Activated naive CD8-positive, alpha-beta T cell treated with anti-CD3 and anti-CD28 coated beads, Interleukin-2, amount 50 U/mL, for 16 hours (primary cell): ENCODE data around the gene EXOSC2.

Experiments used
- DNase-seq: peaks from one replicate; pipeline ENCODE4 v3.0.0-alpha.2; 2020; ENCODE audit warnings: low read depth, low spot score

Gene EXOSC2, protein sequence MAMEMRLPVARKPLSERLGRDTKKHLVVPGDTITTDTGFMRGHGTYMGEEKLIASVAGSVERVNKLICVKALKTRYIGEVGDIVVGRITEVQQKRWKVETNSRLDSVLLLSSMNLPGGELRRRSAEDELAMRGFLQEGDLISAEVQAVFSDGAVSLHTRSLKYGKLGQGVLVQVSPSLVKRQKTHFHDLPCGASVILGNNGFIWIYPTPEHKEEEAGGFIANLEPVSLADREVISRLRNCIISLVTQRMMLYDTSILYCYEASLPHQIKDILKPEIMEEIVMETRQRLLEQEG

GRCh38 chr9:130693426-130694191 lies at the start of gene EXOSC2:
Gene EXOSC2, plus strand, starts transcription at chr9:130693780. Its CDS starts 12 bp downstream, at chr9:130693792.
- DNase-seq, result peak; percentile 97

- DNase-seq, result no peak
These were observed 42.4 kb upstream of the EXOSC2 start for GRCh38 chr9:130651221-130651620.

DNA sequence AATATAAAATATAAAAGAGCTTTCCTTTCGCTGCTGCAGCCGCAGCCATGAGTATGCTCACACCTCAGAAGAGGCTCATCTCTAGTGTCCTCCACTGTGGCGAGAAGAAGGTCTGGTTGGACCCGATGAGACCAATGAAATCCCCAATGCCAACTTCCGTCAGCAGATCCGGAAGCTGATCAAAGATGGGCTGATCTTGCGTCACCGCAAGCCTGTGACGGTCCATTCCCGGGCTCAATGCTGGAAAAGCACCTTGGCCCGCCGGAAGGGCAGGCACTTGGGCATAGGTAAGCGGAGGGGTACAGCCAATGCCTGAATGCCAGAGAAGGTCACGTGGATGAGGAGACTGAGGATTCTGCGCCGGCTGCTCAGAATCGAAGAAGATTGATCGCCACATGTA lies 41.8 kb upstream of the EXOSC2 start:
- DNase-seq, result no peak

- DNase-seq, result no peak
These were observed 38.7 kb upstream of the EXOSC2 start for GRCh38 chr9:130654879-130655278.

- DNase-seq, result no peak
These were observed 34.5 kb upstream of the EXOSC2 start for GRCh38 chr9:130658893-130659698.

DNA sequence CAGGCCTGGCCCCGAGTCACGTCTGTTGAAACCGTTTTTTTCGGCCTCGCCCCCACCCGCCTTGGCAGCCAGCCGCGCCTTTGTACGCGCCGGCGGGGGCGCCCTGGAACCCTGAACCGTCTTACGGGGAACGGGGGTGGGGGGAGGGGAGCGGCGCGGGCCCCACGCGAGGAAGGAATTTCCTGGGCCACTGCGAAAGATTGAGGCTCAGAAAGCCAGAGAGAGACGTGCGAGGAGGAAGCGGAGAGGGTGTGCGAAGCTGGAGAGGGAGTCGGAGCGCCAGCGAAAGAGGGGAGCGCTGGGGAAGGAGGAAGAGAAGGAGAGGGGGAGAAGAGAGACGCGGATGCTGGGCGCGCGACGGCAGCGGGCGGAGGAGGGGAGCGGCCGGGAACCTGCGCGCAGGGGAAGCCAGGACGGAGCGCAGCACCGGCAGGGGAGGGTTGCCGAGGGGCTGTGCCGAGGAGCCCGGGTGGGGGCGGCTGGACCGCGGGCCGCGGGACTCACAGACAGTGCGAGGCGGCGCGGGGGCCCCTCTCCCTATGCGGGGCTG lies 33.8 kb upstream of the EXOSC2 start:
- DNase-seq, result no peak

GRCh38 chr9:130660326-130660682 lies 33.3 kb upstream of the EXOSC2 start:
- DNase-seq, result no peak

DNA sequence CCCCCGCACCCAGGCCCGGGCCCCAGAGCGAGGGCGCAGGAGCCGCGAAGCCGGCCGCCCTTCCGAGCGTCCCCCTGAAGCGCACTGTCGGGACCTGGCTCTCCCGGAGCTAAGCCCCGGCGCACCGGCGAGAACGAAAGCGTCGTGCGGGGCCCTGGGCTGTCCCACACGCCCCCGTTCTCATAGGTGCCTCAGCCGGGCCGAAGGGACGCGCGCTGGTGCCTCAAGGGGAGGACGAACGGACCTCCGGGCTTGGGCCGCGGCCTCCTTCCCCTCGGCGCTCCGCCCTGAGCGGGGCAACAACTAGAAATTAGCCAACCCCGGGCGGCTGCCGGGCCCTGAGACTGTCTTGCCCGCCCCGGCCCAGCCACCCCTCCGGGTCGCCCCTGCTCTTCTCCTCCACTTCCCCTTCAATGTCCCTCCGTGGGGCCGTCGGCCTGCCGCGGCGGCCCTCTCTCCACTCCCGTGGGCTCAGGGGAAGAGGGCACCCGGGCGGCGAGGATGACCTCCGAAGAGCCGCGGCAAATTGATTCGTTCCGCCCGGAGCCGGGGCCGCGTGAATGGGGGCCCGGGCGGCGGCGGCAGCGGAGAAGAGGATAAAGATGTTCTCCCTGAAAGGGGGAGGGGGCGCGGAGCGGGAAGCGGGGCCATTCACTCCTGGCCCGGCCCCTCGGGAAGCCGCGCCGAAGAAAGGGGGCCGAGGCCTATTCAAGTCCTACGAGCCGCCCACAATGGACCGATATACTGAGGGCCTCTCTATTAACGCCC lies 32.7 kb upstream of the EXOSC2 start:
- no peak for DNase-seq

DNA sequence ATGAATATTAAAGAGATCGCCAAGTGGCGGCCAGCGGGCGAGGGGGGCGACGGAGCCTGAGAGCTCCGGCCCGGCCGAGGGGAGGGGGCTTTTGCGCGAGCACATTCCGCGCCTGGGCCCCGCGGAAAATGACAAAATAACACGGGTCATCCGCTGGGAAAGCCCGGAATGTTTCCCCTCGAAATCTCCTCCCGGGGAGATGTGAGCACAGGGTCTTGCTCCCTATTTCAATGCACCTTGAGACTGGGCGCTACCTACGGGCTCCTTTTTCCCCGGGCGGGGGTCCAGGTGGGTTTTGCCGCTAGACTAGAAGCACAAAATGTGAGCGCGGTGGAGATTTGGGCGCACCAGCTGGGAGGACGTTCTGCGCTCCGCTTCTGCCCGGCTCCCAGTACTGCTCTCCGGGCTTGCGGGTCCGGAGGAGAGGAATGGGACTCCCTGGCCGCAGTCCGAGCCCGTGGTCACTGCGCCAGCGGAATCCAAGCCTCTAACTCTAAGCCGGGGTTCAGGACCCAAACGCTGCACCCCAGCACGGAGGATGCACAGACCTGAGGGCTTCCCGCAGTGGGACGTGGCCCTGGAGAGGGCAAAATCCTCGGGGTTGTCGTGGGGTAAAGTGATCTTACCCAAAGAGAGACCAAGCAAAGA lies 32.0 kb upstream of the EXOSC2 start:
- no peak for DNase-seq

GRCh38 chr9:130662099-130662969 lies 31.2 kb upstream of the EXOSC2 start:
- no peak for DNase-seq

DNA sequence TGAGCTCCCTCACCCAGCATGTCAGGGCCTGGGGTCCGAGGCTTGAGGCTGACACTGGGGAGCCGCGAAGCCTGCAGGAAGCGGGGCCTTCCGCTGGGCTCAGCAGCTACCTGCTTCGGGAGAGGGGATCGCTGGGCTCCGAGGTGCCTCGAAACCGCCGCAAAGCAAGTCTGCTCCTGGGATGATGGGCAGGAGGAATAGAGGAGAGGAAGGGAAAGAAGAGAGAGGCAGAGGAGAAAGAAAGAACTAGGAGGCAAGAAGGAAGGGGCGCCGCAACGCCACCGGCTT lies 30.7 kb upstream of the EXOSC2 start:
- DNase-seq, result no peak

DNA sequence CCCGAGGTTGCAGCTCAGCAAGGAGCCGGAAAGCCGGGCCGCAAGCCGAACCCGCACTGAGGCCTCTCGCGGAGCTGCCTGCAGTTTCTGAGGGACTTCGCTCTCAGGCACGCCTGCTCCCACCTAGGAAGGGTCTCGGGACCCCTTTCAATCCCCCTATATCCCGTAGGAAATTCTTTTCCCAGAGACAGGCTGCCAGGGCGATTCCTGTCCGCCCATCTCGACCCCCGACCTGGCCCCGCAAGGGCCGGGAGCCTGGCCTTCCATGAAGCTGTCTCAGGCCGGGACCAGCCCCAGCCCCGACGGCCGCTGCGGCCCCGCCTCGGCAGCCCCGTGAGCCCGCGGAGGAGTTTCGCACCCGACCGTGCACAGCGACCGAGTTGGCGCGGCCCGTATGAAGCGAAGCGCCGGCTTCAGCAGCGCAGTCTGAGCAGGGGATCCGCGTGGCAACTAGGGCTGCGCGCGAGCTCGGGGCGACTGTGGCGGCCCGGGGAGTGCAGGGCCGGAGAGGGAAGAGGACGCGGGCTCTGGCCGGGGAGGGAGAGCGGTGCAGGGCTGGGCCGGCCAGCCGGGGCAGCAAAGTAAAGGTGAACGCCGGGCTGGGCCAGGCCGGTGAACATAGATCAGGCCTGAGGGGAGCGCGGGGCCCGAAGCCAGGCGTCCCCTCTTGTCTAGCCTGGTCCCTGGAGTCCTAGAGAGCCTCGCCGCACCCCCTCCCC lies 30.2 kb upstream of the EXOSC2 start:
- DNase-seq, result no peak

- no peak for DNase-seq
These were observed 29.7 kb upstream of the EXOSC2 start for GRCh38 chr9:130663977-130664250.

GRCh38 chr9:130664251-130665028 lies 29.1 kb upstream of the EXOSC2 start, which contains the start of gene PRDM12:
Gene PRDM12, plus strand, starts transcription at chr9:130664594. Its CDS starts 60 bp downstream, at chr9:130664654.
- no peak for DNase-seq

GRCh38 chr9:130665029-130665430 lies 28.6 kb upstream of the EXOSC2 start:
- DNase-seq, result no peak

- no peak for DNase-seq
These were observed 27.9 kb upstream of the EXOSC2 start for GRCh38 chr9:130665431-130666392.

- no peak for DNase-seq
These were observed 27.0 kb upstream of the EXOSC2 start for GRCh38 chr9:130666393-130667119.
